Measurements from ENCODE around the gene ELL2.

DNA sequence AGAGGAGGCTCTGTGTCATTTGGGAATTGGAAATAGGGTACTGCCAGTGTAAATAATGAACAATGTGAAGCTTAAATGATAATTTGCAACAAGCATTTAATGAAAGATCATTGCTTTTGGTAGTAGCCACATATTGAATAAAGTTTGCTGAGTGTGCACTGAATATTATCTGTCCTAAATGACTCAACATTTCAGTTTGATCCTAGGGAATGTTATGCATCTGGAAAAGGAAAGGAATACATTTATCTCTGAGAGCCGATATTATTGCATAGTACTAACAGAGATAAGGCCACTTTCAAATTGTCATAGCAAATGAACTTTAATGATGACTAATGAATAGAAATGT, 8.7 kb upstream of the ELL2 start:
- no peak for TF ChIP-seq POLR2A (IDR thresholded peaks at IDR 0.05; ENCODE audit: extremely low read depth, insufficient read length)
- TF ChIP-seq, protein P1, sequence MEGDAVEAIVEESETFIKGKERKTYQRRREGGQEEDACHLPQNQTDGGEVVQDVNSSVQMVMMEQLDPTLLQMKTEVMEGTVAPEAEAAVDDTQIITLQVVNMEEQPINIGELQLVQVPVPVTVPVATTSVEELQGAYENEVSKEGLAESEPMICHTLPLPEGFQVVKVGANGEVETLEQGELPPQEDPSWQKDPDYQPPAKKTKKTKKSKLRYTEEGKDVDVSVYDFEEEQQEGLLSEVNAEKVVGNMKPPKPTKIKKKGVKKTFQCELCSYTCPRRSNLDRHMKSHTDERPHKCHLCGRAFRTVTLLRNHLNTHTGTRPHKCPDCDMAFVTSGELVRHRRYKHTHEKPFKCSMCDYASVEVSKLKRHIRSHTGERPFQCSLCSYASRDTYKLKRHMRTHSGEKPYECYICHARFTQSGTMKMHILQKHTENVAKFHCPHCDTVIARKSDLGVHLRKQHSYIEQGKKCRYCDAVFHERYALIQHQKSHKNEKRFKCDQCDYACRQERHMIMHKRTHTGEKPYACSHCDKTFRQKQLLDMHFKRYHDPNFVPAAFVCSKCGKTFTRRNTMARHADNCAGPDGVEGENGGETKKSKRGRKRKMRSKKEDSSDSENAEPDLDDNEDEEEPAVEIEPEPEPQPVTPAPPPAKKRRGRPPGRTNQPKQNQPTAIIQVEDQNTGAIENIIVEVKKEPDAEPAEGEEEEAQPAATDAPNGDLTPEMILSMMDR (IDR thresholded peaks at IDR 0.05; ENCODE audit: low read depth, low read length): no peak
- no peak for TF ChIP-seq MYC (IDR thresholded peaks at IDR 0.05; ENCODE audit: low read depth, low read length)
- TF ChIP-seq, protein P2, sequence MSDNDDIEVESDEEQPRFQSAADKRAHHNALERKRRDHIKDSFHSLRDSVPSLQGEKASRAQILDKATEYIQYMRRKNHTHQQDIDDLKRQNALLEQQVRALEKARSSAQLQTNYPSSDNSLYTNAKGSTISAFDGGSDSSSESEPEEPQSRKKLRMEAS (IDR thresholded peaks at IDR 0.05; ENCODE audit: low read depth, low read length): no peak

Measured in NB4 (cell line).